Peyer's patch (tissue), 4 donors: Measurements from ENCODE around the gene MICAL1.

Experiments
- CTCF ChIP-seq, 6 experiments: fragments of 450-650 bp in 4 of 6; fragments of 200-600 bp in 2 of 6; sonication (generic) in 1 of 6; IDR thresholded peaks; one replicate each; pipeline ENCODE4 v1.5.1; 2017 to 2019; ENCODE audit warnings: antibody characterized with exemption in 6 of 6, mild to moderate bottlenecking in 3 of 6, moderate library complexity in 1 of 6
- POLR2A ChIP-seq, 2 donors: fragments of 450-650 bp; IDR thresholded peaks; one replicate each; pipeline ENCODE4 v1.5.1; 2017; ENCODE audit warnings: antibody characterized with exemption in 2 of 2, mild to moderate bottlenecking in 2 of 2, moderate library complexity in 2 of 2

GRCh38 chr6:109498052-109498451, 42.5 kb upstream of the MICAL1 start:
- no peak for TF ChIP-seq CTCF (IDR thresholded peaks at IDR 0.05)
- no peak for TF ChIP-seq POLR2A (IDR thresholded peaks at IDR 0.05)
